GM18508 (cell line): ENCODE results near the gene CIZ1.

Experiments
- ATAC-seq: cut with Tn5 transposase; IDR thresholded peaks from one replicate; pipeline ENCODE4 v1.9.1; 2021; ENCODE audit warnings: moderate number of reproducible peaks; ENCODE audit not compliant: insufficient read depth, unreplicated experiment

The CIZ1 gene

GRCh38 chr9:128164307-128164885 is 27.0 kb downstream of the CIZ1 start:
- no peak for ATAC-seq

DNA sequence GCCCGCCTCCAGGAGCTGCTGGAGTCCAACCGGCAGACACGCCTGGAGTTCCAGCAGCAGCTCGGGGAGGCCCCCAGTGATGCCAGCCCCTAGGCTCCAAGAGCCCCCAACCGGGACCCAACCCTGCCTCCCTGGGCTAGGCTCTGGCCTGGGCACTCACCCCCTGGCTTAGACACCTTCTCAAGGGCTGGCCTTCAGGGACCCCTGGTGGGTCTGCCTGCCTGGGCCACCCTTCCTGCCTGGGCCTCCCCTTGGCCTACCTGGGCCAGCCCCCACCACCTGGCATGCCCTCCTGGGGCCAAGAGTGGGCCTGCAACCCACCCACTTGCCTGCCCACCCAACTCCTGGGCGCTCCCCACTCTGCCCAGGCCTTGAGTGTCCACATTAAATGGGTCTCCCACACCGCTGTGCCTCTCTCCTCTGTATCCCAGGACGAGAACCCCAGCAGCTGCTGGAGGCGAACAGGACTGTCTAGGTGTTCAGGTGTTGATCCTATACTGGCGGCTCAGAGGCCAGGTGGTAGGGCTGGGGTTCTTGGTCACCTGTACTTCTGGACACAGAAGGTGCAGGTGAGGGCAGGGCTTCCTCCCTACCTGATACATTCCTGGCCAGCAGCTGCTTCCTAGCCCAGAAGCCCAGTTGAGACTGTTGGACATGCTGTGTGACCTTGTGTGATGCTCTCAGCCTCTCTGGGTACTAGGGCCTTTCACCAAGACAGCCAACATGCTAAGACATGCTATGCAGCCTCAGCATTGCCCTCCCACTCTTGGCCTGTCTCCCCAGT is 27.7 kb downstream of the CIZ1 start:
- ATAC-seq = no peak

GRCh38 chr9:128163027-128163515 is 28.3 kb downstream of the CIZ1 start:
- no peak for ATAC-seq

DNA sequence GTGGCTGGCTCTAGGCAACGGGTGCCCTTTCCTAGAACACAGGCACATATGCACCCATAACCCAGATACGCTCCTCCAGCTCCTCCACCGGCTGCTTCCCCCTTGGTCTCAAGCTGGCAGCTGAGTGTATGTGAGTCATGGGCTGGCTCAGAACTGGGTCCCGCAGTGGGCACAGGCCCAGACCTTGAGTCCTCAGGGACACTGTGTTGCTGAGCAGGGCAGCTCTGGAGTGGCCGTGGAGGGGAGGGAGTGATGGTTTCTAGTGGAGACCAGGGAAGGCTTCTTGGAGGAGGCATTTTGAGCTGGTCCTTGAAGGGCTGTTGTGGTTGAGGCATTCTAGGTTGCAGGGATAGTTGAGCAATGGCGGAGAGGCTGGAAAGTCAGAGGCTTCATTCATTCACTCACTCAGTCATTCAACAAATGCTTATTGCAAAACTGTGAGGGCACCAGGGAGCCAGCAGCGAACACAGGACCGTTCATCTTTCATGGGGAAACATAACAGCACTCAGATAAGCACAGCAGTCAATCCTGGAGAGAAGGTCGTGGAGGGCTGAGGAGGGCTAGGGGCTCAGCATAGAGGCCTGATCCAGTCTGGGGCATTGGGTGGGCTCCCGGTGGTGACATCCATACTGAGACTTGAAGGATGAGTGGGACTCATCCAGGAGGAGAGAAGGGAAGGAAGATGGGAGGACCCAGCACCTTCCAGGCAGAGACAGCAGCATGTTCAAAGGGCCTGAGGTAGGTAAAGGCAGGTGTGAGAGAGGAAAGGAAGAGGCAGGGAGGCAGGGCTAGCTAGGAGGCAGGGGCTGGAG is 29.0 kb downstream of the CIZ1 start:
- ATAC-seq = no peak

DNA sequence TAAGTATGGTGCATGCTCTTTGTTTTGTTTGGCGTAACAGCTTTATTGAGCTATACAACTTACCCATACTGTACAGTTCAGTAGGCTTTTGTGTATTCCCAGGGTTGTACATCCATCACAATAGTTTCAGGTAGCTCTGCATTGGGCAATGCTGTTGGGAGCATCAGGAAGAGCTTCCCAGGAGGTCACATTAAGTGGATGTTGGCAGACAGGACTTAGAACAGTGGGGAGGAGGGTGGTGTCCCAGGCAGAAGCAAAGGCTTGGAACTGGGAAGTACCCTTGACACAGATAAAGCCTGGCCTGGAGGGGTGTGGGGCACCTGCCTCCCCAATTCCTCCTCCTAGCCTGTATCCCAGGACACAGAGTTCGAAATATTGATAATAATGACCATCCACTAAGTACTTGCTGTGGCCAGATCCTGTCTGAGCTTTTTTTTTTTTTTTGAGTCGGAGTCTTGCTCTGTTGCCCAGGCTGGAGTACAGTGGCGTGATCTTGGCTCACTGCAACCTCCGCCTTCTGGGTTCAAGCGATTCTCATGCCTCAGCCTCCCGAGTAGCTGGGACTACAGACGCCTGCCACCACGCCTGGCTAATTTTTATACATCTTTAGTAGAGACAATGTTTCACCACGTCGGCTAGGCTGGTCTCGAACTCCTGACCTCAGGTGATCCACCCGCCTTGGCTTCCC is 30.0 kb downstream of the CIZ1 start:
- ATAC-seq = no peak

- no peak for ATAC-seq
Measured at GRCh38 chr9:128160603-128160987, 30.8 kb downstream of the CIZ1 start.

GRCh38 chr9:128159784-128160602 is 31.4 kb downstream of the CIZ1 start, which contains the start of gene BBLN:
TSS of gene BBLN (plus strand) at chr9:128160265. CDS start at chr9:128160408, 143 bp downstream.
- ATAC-seq = no peak

- no peak for ATAC-seq
Measured at GRCh38 chr9:128159522-128159783, 31.9 kb downstream of the CIZ1 start.

- no peak for ATAC-seq
Measured at GRCh38 chr9:128155736-128156500, 35.5 kb downstream of the CIZ1 start.

DNA sequence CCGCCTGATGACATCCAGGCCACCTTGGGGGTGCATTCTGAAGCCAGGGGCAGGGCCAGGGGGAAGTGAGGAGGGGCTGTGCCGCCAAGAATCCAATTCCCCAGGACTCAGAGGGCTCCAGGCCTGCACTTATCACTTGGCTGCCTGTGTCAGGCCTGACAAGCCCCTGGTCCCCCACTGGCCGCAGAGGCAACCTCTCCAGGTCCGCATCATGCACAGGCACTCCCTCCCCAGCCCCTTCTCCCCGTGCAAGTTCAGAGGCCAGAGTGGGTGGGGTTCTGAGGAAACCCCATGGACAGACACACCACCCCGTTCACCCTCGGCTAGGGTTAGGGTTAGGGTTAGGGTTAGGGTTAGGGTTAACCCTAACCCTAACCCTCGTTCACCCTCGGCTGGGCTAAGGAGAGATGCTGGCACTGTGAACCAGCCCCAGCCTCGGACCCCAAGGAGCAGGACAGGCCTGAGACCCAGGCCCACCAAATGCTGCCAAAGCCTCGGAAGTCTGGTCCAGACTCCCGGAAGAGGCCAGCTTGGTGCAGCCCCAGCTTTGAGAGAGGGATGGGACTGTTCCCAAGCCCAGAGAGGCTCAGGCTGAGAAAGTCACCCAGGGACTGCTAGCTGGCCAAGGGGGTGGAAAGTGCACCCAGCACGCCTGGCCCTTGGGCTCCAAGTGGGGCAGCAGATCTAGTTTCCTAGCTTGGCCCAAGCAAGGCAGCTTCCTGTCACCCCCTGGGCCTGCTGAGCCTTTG is 37.3 kb downstream of the CIZ1 start:
- no peak for ATAC-seq

DNA sequence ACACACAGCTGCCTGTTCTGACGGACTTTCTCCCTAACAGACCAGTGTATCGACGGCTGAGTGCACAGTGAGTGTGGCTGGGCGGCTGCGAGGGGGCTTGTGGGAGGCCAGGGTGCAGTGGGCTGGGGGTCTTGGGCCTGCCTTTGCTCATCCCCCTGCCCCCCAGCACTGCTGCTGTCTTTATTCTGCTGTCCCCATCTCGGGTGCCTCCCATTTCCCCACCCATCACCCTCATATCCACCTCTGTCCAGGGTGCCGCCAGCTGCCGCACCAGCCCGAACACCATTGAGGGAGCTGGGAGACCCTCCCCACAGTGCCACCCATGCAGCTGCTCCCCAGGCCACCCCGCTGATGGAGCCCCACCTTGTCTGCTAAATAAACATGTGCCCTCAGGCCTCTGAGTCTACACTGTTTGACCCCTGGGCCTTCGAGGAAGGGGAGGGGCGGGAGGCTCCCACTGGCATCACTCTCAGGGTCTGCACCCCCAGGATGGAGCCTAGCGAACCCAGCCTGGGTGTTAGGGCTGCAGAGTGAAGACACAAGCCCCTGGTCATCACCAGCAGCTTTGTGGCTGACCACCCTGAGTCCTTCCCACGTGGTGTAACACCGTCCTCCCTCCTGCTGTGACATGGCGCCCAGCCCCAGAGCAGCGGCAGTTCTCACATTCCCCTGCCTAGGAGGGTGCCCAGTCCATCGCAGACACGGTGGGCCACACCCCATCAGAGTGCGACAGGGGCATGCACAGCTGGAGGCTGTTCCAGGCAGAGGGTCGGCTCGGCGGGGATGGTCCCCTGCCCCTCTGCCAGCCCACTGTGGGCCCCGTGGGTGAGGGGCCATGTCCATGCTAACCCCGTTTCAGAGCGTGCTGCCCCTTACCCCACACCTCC is 38.1 kb downstream of the CIZ1 start:
- ATAC-seq = no peak

DNA sequence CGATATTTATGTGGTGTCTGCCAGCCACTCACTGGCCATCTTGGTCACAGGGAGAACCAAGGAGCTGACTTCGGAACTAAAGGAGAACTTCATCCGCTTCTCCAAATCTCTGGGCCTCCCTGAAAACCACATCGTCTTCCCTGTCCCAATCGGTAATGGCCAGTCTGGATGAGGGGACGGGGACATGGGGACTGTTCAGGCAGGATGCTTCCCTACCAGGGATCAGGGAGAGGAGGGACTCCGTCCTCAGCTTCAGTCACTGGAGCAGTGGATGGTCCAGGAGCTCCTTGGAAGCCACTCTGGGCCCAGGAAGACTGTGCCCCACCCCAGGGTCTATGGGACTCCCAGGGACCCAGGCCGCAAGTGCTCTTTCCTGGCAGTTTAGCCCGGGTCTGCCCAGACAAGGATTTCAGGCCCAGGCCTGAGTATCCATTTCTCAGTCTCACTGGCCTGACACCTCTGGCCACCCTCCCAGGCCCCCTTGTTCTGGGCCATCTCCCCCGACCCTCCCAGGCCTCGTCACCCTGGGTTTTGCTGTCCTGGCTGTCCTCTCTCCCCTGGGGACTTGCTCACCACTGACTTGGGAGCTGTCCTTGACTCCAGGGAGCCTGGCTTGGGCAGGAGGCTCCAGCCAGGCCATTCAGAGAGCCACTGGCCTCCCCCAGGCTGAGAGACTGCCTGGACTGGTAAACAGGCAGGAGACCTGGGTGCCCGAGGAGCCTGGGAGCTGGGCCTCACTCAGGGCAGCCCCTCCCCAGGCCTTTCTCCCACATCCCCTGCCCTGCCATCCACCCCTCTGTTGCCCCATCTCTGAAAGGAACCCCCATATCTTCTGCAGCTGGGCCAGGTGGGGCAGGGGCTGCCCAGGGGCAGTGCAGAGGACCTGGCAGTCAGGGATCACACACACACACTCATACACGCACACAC is 39.0 kb downstream of the CIZ1 start:
- ATAC-seq = no peak

DNA sequence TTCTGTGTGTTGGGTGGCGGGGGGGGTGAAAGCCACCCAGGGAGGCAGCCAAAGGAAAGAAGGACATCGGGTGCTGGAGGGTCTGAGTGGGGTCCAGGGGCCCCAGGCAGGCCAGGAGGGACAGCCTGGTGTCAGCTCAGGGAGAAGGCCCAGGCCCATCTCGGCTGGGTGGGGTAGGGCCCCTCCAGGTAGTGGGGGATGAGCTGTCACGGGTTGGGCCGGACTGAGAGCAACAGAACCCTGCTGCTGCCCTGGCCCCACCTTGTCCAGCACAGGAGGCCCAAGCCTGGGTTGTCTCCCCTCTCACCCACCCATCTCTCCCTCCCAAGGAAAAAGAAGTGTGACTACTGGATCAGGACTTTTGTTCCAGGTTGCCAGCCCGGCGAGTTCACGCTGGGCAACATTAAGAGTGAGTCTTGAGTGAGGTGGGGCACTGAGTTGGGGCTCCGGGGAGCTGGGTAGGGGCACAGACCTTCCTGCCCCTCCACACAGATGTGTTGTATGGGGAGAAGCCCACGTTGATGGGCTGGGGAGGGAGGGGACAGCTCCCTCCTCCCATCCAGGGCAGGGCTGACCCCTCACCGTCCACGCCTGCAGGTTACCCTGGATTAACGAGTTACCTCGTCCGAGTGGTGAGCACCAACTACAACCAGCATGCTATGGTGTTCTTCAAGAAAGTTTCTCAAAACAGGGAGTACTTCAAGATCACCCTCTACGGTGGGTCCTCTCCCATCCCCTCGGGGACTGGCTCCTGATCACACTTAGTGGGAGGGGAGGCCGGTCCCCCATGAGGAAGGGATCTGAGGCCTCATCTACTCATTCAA is 39.9 kb downstream of the CIZ1 start:
- ATAC-seq = no peak

- no peak for ATAC-seq
Measured at GRCh38 chr9:128150594-128151308, 40.6 kb downstream of the CIZ1 start.

DNA sequence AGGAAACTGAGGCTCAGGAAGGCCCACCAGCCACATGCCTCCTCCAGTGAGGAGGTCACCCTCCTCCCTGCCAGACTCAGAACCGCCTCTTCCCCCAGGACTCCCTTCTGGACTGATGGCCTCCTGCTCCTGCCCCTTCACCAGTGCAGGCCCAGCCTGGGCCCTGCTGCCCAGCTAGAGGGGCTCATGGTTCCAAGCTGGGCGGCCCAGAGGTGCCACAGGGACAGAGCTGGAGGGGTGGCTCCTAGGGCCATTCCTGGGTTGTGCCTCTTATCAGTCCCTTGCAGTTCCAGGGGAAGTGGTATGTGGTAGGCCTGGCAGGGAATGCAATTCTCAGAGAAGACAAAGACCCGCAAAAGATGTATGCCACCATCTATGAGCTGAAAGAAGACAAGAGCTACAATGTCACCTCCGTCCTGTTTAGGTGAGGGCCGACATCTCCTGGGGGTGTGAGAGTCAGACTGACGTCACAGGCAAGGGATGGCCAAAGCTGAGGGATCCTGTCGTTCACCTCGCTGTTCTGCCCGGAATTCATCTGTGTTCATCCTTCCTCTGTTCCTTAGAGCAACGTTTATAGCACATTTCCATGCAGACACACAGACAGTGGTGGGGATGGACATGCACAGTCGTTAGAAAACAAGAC is 41.3 kb downstream of the CIZ1 start:
- ATAC-seq = no peak
